HG02571 (cell line): Measurements from ENCODE around the gene MYT1.
"Not testable (repeated sequence)": the region's sequence is repeated elsewhere in the genome, so short reads cannot be mapped to it uniquely, and the experiment has no call there.

Experiments
- ATAC-seq: cut with Tn5 transposase; IDR thresholded peaks from one replicate; pipeline ENCODE4 v1.9.1; 2021; ENCODE audit warnings: mild to moderate bottlenecking, moderate library complexity; ENCODE audit not compliant: unreplicated experiment

Gene MYT1

GRCh38 chr20:64228751-64229506 is 64.7 kb downstream of the MYT1 start:
- no peak for ATAC-seq

- no peak for ATAC-seq
Observed at GRCh38 chr20:64229507-64230061, 65.3 kb downstream of the MYT1 start.

DNA sequence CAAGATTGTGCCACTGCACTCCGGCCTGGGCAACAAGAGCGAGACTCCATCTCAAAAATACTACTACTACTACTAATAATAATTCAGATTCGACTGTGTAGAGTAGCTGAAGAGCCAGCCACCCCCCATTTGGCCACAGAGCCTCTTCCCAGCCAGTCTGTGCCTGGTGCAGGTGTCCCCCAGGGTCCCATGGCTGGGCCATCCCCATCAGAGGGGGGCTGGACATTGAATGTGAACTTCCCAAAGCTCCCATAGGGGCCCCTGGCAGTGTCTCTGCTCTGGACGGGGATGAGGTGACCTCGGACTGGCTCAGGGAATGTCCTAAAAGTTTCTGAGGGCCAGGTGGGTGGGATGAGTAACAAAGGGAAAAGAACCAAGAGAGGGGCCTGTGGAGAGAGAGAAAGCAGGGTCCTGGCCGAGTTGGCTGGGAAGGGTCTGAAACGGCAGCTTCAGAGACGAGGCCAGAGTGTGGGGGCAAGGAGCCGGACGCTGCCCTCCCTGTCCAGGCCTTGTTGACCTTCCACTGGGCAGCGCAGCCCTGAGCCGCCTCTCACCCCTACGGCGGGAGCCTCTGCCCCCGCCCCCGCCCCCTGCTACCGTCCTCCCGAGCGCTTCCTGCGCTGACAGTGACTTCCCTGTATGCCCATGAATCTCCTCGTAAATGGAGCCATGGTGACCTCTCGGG is 66.4 kb downstream of the MYT1 start:
- no peak for ATAC-seq

DNA sequence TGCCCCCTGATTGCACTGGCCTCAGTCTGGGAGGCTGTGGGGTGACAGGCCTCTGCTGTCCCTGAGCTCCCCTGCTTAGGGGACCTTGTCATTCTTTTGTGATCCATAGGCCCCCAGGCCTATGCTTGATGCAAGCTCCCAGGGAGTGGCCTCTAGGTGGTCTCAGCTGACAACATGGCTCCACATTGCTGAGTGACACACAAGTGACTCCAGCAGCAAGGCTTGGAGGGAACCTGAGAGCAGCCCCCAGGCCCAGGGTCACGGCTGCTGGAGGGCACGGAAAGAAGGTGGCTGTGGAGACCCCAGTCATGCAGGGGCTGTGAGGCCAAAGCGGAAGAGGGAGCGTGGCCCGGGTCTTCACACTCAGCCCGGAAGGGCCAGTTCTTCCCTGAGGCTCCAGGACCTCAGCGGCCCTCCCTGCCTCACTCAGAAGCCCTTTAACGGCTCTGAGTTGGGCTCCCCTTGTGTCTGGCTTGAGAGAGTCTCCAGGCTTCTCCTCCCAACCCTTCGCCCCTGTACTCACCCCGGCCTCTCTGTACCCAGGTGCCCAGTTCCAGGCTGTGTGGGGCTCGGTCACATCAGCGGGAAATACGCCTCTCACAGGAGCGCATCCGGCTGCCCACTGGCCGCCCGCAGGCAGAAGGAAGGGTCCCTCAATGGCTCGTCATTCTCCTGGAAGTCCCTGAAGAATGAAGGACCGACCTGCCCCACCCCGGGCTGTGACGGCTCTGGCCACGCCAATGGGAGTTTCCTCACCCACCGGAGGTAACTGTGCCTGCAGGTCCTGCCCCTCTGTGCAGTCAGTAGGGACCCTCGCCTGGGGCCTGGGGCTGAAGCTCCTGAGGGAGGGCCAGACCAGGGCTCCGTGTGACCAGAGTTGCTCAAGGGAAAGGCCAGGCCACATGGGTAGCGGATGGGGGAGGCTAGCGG is 67.6 kb downstream of the MYT1 start:
- ATAC-seq: no peak

- no peak for ATAC-seq
Observed at GRCh38 chr20:64232794-64233193, 68.5 kb downstream of the MYT1 start.

DNA sequence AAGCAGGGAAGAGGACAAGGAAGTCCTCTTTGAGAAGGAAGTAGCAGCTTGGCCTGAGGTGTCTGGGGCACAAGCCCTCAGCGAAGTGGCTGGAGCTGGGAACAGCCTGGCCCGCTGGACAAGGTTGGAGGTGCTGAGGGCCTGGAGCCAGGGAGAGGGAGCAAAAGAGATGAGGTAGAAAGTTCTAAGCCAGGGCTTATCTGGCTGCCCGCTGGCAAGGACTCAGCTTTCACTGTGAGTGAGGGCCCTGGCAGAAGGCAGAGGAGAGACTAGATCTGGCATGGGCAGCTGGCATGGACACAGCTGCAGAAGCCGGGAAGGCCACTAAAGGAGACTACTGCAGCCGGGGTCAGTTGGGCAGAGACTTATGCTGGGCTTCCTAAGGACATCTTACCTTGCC is 69.5 kb downstream of the MYT1 start:
- no peak for ATAC-seq

- no peak for ATAC-seq
Observed at GRCh38 chr20:64234291-64234791, 70.1 kb downstream of the MYT1 start.

GRCh38 chr20:64234921-64235565 is 70.8 kb downstream of the MYT1 start:
- ATAC-seq: not testable (repeated sequence)

GRCh38 chr20:64236137-64237088 is 72.2 kb downstream of the MYT1 start:
- no peak for ATAC-seq

DNA sequence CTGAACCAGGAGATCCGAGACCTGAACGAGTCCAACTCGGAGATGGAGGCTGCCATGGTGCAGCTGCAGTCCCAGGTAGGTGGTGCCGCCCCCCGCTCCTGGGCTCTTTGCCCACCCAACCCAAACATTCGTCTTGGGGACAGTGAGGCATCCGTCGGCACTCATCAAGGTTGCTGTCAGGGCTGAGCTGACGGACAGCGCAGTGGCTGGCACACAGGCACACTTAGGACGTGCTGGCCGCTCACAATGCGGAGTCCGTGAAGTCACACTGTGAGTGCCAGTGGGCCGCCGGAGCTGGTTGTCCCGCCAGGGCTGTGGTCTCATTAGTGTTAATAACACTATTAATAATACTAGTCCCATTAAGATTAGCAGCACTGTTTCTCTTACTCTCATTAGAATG is 73.1 kb downstream of the MYT1 start:
- ATAC-seq: no peak

DNA sequence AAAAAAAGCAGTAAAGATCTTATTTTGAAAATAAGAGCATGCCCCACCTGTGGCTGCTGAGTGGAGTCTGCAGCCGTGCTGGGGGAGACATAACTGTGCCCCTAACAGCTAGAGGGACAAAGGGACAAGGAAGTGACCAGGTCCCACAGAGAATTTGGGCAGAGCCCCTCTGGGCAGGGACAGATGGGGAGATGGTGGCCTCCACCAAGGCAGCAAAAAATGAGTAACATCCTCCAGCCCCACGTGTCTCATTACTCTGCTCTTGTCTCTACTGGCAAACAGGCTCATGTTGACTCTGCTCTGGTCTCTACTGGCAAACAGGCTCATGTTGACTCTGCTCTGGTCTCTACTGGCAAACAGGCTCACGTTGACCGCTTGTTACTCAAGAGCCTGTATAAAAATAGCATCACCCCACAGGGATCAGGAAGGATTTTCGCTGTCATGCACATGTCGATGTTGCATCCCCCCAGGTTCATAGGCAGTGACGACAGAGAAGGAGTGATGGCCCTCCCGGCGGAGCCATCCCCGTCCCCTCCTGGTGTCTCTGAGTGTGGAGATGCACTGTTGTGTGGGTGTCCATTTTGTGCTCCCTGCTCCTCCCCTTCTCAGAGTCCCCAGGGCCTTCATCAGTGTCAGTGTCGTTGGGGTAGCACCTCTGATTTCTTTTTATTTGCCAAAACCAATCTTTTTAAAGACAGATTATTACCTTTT is 74.0 kb downstream of the MYT1 start:
- no peak for ATAC-seq

- ATAC-seq: no peak
Observed at GRCh38 chr20:64238851-64239387, 74.7 kb downstream of the MYT1 start.

GRCh38 chr20:64239449-64240242 is 75.4 kb downstream of the MYT1 start:
- ATAC-seq: no peak

DNA sequence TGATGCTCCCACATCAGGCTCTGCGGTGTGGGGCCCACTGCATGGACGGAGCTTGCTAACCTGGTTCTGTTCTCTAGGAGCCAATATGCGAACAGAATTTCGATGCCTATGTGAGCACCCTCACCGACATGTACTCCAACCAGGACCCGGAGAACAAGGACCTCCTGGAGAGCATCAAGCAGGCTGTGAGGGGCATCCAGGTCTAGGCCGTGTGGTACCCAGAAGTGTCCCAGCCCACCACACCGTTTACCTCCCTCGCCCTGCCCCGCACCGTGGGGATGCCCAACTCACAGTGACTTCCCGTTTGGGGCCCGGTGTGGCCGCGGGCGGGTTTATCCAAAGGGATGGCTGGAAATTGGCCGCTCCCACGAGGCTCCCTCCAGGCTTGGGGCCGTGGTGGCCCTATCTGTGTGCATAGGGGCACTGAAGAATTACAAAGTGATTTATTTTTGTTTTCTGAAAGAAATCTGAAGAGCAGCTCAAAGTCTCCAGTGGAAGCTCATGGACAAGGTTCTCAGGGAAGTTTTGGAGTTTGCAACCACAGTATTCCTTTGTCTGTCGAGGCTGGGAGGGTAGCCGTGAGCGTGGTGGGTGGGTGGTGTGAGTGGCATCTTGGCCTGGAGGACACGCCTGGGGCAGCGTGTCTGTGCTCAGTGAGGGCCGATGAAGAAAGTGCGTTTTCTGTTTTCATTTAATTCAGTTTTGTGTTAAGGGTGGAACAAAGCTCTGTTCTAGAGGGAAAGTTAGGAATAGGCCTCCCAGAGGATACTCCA is 76.2 kb downstream of the MYT1 start:
- no peak for ATAC-seq

GRCh38 chr20:64241061-64241460 is 76.8 kb downstream of the MYT1 start:
- no peak for ATAC-seq

DNA sequence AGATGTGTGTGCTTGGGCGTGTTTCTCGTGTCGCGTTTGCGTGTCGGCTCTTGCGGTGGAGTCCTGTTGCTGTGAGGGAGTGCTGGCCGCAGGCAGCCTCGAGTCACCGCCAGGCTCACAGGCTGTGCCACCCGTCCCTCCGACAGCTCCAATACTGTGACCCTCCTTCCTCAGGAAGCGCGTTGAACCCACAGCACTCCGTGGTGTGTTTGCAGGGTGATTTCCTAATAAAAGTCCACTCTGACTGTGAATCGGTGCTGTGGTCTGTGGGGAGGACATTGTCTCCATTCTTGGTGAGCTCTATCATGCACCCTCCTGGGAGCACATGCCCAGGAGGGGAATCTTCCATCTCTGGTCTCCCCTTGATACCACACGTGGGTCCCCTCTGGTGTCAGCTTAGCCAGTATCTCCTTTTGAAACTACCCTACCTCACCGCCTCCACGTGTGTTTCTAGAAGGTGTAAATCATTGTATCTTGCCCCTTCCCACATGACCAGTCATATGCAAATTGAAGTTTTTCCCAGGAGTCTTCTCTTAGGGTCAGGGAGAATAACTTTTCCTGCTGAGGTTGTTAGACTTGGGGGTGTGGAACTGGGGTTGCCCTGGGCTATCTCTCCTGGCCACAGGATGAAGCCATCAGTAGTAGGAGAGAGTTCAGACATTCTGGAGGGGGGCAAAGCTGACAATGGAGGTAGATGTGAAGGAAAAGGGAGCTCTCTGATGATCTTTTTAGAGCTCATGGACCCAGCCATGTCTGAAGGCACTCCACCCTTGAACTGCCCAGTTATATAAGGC is 77.9 kb downstream of the MYT1 start:
- ATAC-seq: no peak
